ENCODE results near the gene PDXP. TPM values are rescaled to one million over a fixed set of nuclear protein-coding genes. Genes with fewer than 3 reads are reported as not detected.

Gene PDXP
- total RNA-seq, 1 experiment from 2014 or later, result 42.7 TPM

GRCh38 chr22:37636186-37636948, 22.2 kb upstream of the PDXP start:
- Histone ChIP-seq H3K36me3 (ENCODE audit: control insufficient read depth in 1 of 2, insufficient read depth in 2 of 2, low read length in 2 of 2) (no peaks in the 10 kb centered on the region; a peak in 1 of 4 replicates), H3K79me2 (ENCODE audit: insufficient read depth, low read length) (peaks cover 14% of the 10 kb centered on the region), H3K4me2 (ENCODE audit: low read length) (peak overlapping the region; percentile 44; the same call in 1 of the 2 replicates), H2AFZ (ENCODE audit: low read depth, low read length, poor library complexity, severe bottlenecking) (no peak overlapping the region), H3K27ac (ENCODE audit: low read depth, low read length) (no peak overlapping the region), H3K4me1 (ENCODE audit: control insufficient read depth in 1 of 2, insufficient read depth in 2 of 2, low read length in 2 of 2) (peaks cover 31 to 58% of the 10 kb centered on the region in 2 experiments; a peak in 3 of 4 replicates), H3K4me3 (replicated peaks in 1 of 2; ENCODE audit: low read depth in 1 of 2, low read length in 2 of 2) (no peak overlapping the region), H3K9me2 (ENCODE audit: insufficient read depth) (no peaks in the 10 kb centered on the region), H3K9ac (ENCODE audit: low read length) (peak overlapping the region; percentile 5; the same call in 1 of the 2 replicates), H3K27me3 (ENCODE audit: insufficient read depth, low read length) (no peaks in the 10 kb centered on the region), H4K20me1 (ENCODE audit: insufficient read depth) (no peaks in the 10 kb centered on the region), H3K9me3 (ENCODE audit: control insufficient read depth in 1 of 2, insufficient read depth in 1 of 2, low read depth in 1 of 2, low read length in 2 of 2) (no peaks in the 10 kb centered on the region)
- BruUV-seq (replicated peaks), result no TSS peak
- intact Hi-C loops (cut with micrococcal nuclease), result loop anchor here (5.0 kb wide), 1 partner anchor 156 kb away; no protein-coding TSS in a partner anchor
- TF ChIP-seq EZH2phosphoT487 (IDR thresholded peaks at IDR 0.05; ENCODE audit: borderline replicate concordance) (no peak), CTCF (IDR thresholded peaks at IDR 0.05 in 2 of 3, conservative IDR thresholded peaks at IDR 0.05 in 1 of 3; ENCODE audit: borderline replicate concordance in 1 of 3, insufficient read depth in 1 of 3, low read depth in 2 of 3, low read length in 2 of 3) (peak in 2 of 3 experiments; percentile 29 to 48; a peak in 3 of 6 replicates)
- ATAC-seq (peak; percentile 28), DNase-seq (ENCODE audit: low read depth, low spot score) (no peak)
- CTCF ChIA-PET, result interaction anchor here (1.0 to 1.8 kb wide), 5 partner anchors 10 to 90 kb away, joined by 3 to 5 read pairs (median 3); no protein-coding TSS in a partner anchor
- POLR2A ChIA-PET, result interaction anchor here (0.5 to 2.6 kb wide), 4 partner anchors 22 to 158 kb away, joined by 3 to 6 read pairs (median 4); partner anchors contain the start of genes LGALS1 and PDXP
- RAD21 ChIA-PET (ENCODE audit: low non-redundant PET in 1 of 2, low total read pairs in 2 of 2, uncharacterized antibody in 2 of 2, unreplicated experiment in 2 of 2), result no interaction called here

- no peaks in the 10 kb centered on the region for H3K27me3 ChIP-seq (ENCODE audit: insufficient read depth, low read length)
- no TSS peak for BruUV-seq (replicated peaks)
- POLR2A ChIA-PET, result interaction anchor here (0.5 to 2.6 kb wide), 4 partner anchors 21 to 157 kb away, joined by 3 to 6 read pairs (median 4); partner anchors contain the start of genes LGALS1 and PDXP
Observed at GRCh38 chr22:37636949-37637273, 21.6 kb upstream of the PDXP start.

More at GRCh38 chr22:37636949-37637273, 21.6 kb upstream of the PDXP start:
- intact Hi-C loops (cut with micrococcal nuclease), result loop anchor here (5.0 kb wide), 1 partner anchor 155 kb away; no protein-coding TSS in a partner anchor
- H4K20me1 ChIP-seq (ENCODE audit: insufficient read depth), result no peaks in the 10 kb centered on the region
- H3K9ac ChIP-seq (ENCODE audit: low read length), result peak overlapping the region; percentile 5; the same call in 1 of the 2 replicates
- TF ChIP-seq JUND (IDR thresholded peaks at IDR 0.05), result no peak
- no peak for TF ChIP-seq EZH2 (IDR thresholded peaks at IDR 0.05)
- TF ChIP-seq ZNF274 (IDR thresholded peaks at IDR 0.05; ENCODE audit: low read depth, low read length), result no peak
- TF ChIP-seq CBX3 (IDR thresholded peaks at IDR 0.05; ENCODE audit: low read depth), result no peak
- no peak for TF ChIP-seq SP1 (IDR thresholded peaks at IDR 0.05; ENCODE audit: low read depth)
- TF ChIP-seq MAX (IDR thresholded peaks at IDR 0.05), result no peak
- TF ChIP-seq SIN3A (IDR thresholded peaks at IDR 0.05; ENCODE audit: low read depth), result no peak
- TF ChIP-seq POLR2A (IDR thresholded peaks at IDR 0.05; ENCODE audit: borderline replicate concordance, extremely low read depth, insufficient read depth, insufficient read length), result no peak
- TF ChIP-seq YY1 (IDR thresholded peaks at IDR 0.05; ENCODE audit: extremely low read depth, insufficient replicate concordance, low read depth, low read length), result no peak
- no peak for TF ChIP-seq FOSL1 (IDR thresholded peaks at IDR 0.05; ENCODE audit: low read depth)
- TF ChIP-seq ZFX (IDR thresholded peaks at IDR 0.05), result no peak
- no peak for TF ChIP-seq REST (IDR thresholded peaks at IDR 0.05; ENCODE audit: low read depth)
- H3K36me3 ChIP-seq (ENCODE audit: control insufficient read depth in 1 of 2, insufficient read depth in 2 of 2, low read length in 2 of 2), result no peaks in the 10 kb centered on the region; a peak in 1 of 4 replicates
- no peak overlapping the region for H2AFZ ChIP-seq (ENCODE audit: low read depth, low read length, poor library complexity, severe bottlenecking)
- ChIA-PET CTCF (interaction anchor here (1.0 to 1.8 kb wide), 5 partner anchors 9 to 91 kb away, joined by 3 to 5 read pairs (median 3); no protein-coding TSS in a partner anchor), RAD21 (ENCODE audit: low non-redundant PET in 1 of 2, low total read pairs in 2 of 2, uncharacterized antibody in 2 of 2, unreplicated experiment in 2 of 2) (no interaction called here)
- H3K4me3 ChIP-seq (replicated peaks in 1 of 2; ENCODE audit: low read depth in 1 of 2, low read length in 2 of 2), result no peak overlapping the region
- DNase-seq (ENCODE audit: low read depth, low spot score), result no peak
- no peak for ATAC-seq
- no peaks in the 10 kb centered on the region for H3K9me2 ChIP-seq (ENCODE audit: insufficient read depth)
- peaks cover 31 to 62% of the 10 kb centered on the region in 2 experiments; a peak in 3 of 4 replicates for H3K4me1 ChIP-seq (ENCODE audit: control insufficient read depth in 1 of 2, insufficient read depth in 2 of 2, low read length in 2 of 2)
- H3K9me3 ChIP-seq (ENCODE audit: control insufficient read depth in 1 of 2, insufficient read depth in 1 of 2, low read depth in 1 of 2, low read length in 2 of 2), result no peaks in the 10 kb centered on the region
- no peak overlapping the region for H3K27ac ChIP-seq (ENCODE audit: low read depth, low read length)
- H3K79me2 ChIP-seq (ENCODE audit: insufficient read depth, low read length), result peaks cover 14% of the 10 kb centered on the region
- peak overlapping the region; percentile 44; the same call in 1 of the 2 replicates for H3K4me2 ChIP-seq (ENCODE audit: low read length)

All from HCT116 (cell line).